ENCODE data around the gene SLC6A8.

- TF ChIP-seq POLR2A (IDR thresholded peaks at IDR 0.05; ENCODE audit: low read length) (no peak), MAFK (IDR thresholded peaks at IDR 0.05; ENCODE audit: partially characterized antibody) (no peak), HMGXB4 (CRISPR knock-in tag; IDR thresholded peaks at IDR 0.05; ENCODE audit: borderline replicate concordance) (no peak)
- TF ChIP-seq, protein P1, sequence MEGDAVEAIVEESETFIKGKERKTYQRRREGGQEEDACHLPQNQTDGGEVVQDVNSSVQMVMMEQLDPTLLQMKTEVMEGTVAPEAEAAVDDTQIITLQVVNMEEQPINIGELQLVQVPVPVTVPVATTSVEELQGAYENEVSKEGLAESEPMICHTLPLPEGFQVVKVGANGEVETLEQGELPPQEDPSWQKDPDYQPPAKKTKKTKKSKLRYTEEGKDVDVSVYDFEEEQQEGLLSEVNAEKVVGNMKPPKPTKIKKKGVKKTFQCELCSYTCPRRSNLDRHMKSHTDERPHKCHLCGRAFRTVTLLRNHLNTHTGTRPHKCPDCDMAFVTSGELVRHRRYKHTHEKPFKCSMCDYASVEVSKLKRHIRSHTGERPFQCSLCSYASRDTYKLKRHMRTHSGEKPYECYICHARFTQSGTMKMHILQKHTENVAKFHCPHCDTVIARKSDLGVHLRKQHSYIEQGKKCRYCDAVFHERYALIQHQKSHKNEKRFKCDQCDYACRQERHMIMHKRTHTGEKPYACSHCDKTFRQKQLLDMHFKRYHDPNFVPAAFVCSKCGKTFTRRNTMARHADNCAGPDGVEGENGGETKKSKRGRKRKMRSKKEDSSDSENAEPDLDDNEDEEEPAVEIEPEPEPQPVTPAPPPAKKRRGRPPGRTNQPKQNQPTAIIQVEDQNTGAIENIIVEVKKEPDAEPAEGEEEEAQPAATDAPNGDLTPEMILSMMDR (IDR thresholded peaks at IDR 0.05), result no peak
Observed at GRCh38 chrX:153690466-153690865, 2.7 kb downstream of the SLC6A8 start.

All from A549 (cell line).